DOHH2 (cell line): ENCODE measurements around the gene SAMD7.

ENCODE experiments used
- CTCF ChIP-seq: fragments of 200-600 bp; sonication (generic); IDR thresholded peaks from one replicate; pipeline ENCODE4 v1.5.1; 2014; ENCODE audit warnings: antibody characterized with exemption, mild to moderate bottlenecking, low read depth, low read length; ENCODE audit not compliant: poor library complexity, severe bottlenecking
- EZH2phosphoT487 ChIP-seq: fragments of 200-600 bp; sonication (generic); IDR thresholded peaks from 2 replicates; pipeline ENCODE4 v1.6.1; 2017; ENCODE audit warnings: borderline replicate concordance, mild to moderate bottlenecking, antibody characterized with exemption, low read length, moderate library complexity, mixed read lengths

DNA sequence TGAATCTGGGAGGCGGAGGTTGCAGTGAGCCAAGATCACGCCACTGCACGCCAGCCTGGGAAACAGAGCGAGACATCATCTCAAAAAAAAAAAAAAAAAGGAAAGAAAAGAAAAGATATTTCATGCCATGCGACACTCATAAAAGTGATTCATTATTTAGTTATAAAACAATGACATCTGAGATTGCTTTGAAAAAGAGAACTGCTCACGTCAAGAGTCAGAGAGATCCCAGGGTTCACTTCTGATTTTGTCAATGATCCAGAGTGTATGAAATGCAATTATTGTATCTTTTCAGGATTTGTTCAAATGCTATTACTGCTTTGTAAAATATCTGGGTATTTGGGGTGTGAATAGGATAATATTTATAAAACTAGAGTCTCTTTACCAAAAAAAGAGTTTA, 6.0 kb upstream of the SAMD7 start:
- TF ChIP-seq CTCF = no peak
- TF ChIP-seq EZH2phosphoT487 = no peak
